HG02588 (cell line): ENCODE data around the gene SAMD14.

Source experiments
- ATAC-seq: cut with Tn5 transposase; IDR thresholded peaks from one replicate; pipeline ENCODE4 v1.9.1; 2021; ENCODE audit warnings: mild to moderate bottlenecking, moderate library complexity; ENCODE audit not compliant: unreplicated experiment

Gene SAMD14

GRCh38 chr17:50148226-50149090, 18.5 kb upstream of the SAMD14 start:
- peak; percentile 35 for ATAC-seq

GRCh38 chr17:50147841-50148225, 17.9 kb upstream of the SAMD14 start:
- no peak for ATAC-seq

- no peak for ATAC-seq
Measured at GRCh38 chr17:50146927-50147665, 17.1 kb upstream of the SAMD14 start.

- no peak for ATAC-seq
Measured at GRCh38 chr17:50146230-50146926, 16.4 kb upstream of the SAMD14 start.

GRCh38 chr17:50145532-50146229, 15.7 kb upstream of the SAMD14 start:
- no peak for ATAC-seq

GRCh38 chr17:50144845-50145531, 15.0 kb upstream of the SAMD14 start:
- no peak for ATAC-seq

GRCh38 chr17:50144355-50144754, 14.4 kb upstream of the SAMD14 start:
- no peak for ATAC-seq

GRCh38 chr17:50143461-50144176, 13.7 kb upstream of the SAMD14 start:
- ATAC-seq, result no peak

GRCh38 chr17:50141745-50142110, 11.8 kb upstream of the SAMD14 start:
- no peak for ATAC-seq

GRCh38 chr17:50141026-50141744, 11.2 kb upstream of the SAMD14 start:
- ATAC-seq, result no peak

GRCh38 chr17:50139950-50140885, 10.3 kb upstream of the SAMD14 start:
- ATAC-seq, result no peak

- ATAC-seq, result no peak
Measured at GRCh38 chr17:50139185-50139783, 9.3 kb upstream of the SAMD14 start.

- no peak for ATAC-seq
Measured at GRCh38 chr17:50137042-50137441, 7.1 kb upstream of the SAMD14 start.

- ATAC-seq, result no peak
Measured at GRCh38 chr17:50136096-50136687, 6.2 kb upstream of the SAMD14 start.

- no peak for ATAC-seq
Measured at GRCh38 chr17:50135316-50136095, 5.5 kb upstream of the SAMD14 start.
